IMR-90 (cell line): Measurements from ENCODE around the gene RFPL3. TPM values are rescaled to one million over a fixed set of nuclear protein-coding genes. Genes with fewer than 3 reads are reported as not detected.
A peak's percentile ranks its signal among the peaks of the same experiment; 100 is the strongest.

Source experiments
- ATAC-seq: fragments of 200-7000 bp; cut with Tn5 transposase; 2 replicates; pipeline ENCODE4 v1.9.1; 2020; ENCODE audit warnings: low read depth, mild to moderate bottlenecking, moderate library complexity
- BruUV-seq: library from RNA; stranded (reverse); fragments of 400-500 nt; replicated peaks from 2 replicates; lab custom pipeline; 2021; lab: Mats Ljungman, UMichigan
- CTCF ChIA-PET: fragments of 300-600 bp; formaldehyde crosslinking; extraction: SDS; loops from one replicate; lab custom pipeline; 2021; ENCODE audit warnings: antibody characterized with exemption; lab: Yijun Ruan, JAX
- POLR2A ChIA-PET: fragments of 300-600 bp; sonication (Branson Sonifier 250); formaldehyde crosslinking; loops from one replicate; lab custom pipeline; 2022; ENCODE audit warnings: antibody characterized with exemption; ENCODE audit not compliant: unreplicated experiment; lab: Charles Lee
- DNase-seq: peaks from one replicate; pipeline ENCODE4 v3.0.0; 2013
- H2AFZ ChIP-seq: replicated peaks from 2 replicates; pipeline ENCODE3; 2013; ENCODE audit warnings: low read length, mild to moderate bottlenecking; ENCODE audit not compliant: poor library complexity
- H2AK5ac ChIP-seq: 2 replicates; pipeline ENCODE4 v1.6.1; 2013; ENCODE audit warnings: low read depth, low read length, inconsistent platforms
- H2AK9ac ChIP-seq: replicated peaks from 2 replicates; pipeline ENCODE3; 2013; ENCODE audit warnings: mild to moderate bottlenecking, low read depth, low read length, moderate library complexity; ENCODE audit not compliant: poor library complexity
- H2BK120ac ChIP-seq: 2 replicates; pipeline ENCODE4 v1.6.1; 2013; ENCODE audit warnings: low read depth, low read length, inconsistent platforms
- H2BK15ac ChIP-seq: 3 replicates; pipeline ENCODE4 v1.6.1; 2013; ENCODE audit warnings: low read depth, low read length, inconsistent platforms
- H2BK20ac ChIP-seq: 2 replicates; pipeline ENCODE4 v1.6.1; 2013; ENCODE audit warnings: low read depth, mild to moderate bottlenecking, inconsistent platforms, low read length, moderate library complexity
- H2BK5ac ChIP-seq: 2 replicates; pipeline ENCODE4 v1.6.1; 2013; ENCODE audit warnings: mild to moderate bottlenecking, low read depth, low read length, inconsistent platforms; ENCODE audit not compliant: poor library complexity, severe bottlenecking
- H3K14ac ChIP-seq: replicated peaks from 2 replicates; pipeline ENCODE4 v1.6.1; 2013; ENCODE audit warnings: low read depth, low read length, inconsistent platforms
- H3K18ac ChIP-seq: 2 replicates; pipeline ENCODE4 v1.6.1; 2013; ENCODE audit warnings: low read depth, low read length, control low read depth
- H3K23ac ChIP-seq: 2 replicates; pipeline ENCODE4 v1.6.1; 2013; ENCODE audit warnings: low read depth, low read length, inconsistent platforms
- H3K27ac ChIP-seq: 2 replicates; pipeline ENCODE4 v1.5.1; 2013; ENCODE audit warnings: mild to moderate bottlenecking, control low read depth, low read length; ENCODE audit not compliant: insufficient read depth
- H3K27me3 ChIP-seq: 2 replicates; pipeline ENCODE4 v1.6.1; 2013; ENCODE audit warnings: low read length; ENCODE audit not compliant: control insufficient read depth, insufficient read depth
- H3K36me3 ChIP-seq: 2 replicates; pipeline ENCODE4 v1.6.1; 2013; ENCODE audit warnings: low read length, mixed read lengths; ENCODE audit not compliant: control insufficient read depth, insufficient read depth
- H3K4ac ChIP-seq: 2 replicates; pipeline ENCODE4 v1.6.1; 2013; ENCODE audit warnings: low read depth, low read length, inconsistent platforms
- H3K4me1 ChIP-seq: 2 replicates; pipeline ENCODE4 v1.6.1; 2013; ENCODE audit warnings: low read length, mixed read lengths; ENCODE audit not compliant: control insufficient read depth, insufficient read depth
- H3K4me2 ChIP-seq: 2 replicates; pipeline ENCODE4 v1.6.1; 2013; ENCODE audit warnings: low read depth, mild to moderate bottlenecking, control low read depth, low read length, moderate library complexity
- H3K4me3 ChIP-seq: 2 replicates; pipeline ENCODE4 v1.5.1; 2013; ENCODE audit warnings: low read depth, mild to moderate bottlenecking, control low read depth, low read length, moderate library complexity; ENCODE audit not compliant: insufficient read depth
- H3K56ac ChIP-seq: 2 replicates; pipeline ENCODE4 v1.6.1; 2013; ENCODE audit warnings: low read length, inconsistent platforms; ENCODE audit not compliant: insufficient read depth; ENCODE audit errors: extremely low read depth
- H3K79me1 ChIP-seq, 2 experiments: 2 replicates each; pipeline ENCODE4 v1.6.1; 2013; ENCODE audit warnings: low read length in 2 of 2, inconsistent platforms in 1 of 2, low read depth in 1 of 2
- H3K9ac ChIP-seq: 2 replicates; pipeline ENCODE4 v1.6.1; 2013; ENCODE audit warnings: low read depth, low read length, control low read depth
- H3K9me1 ChIP-seq: 2 replicates; pipeline ENCODE4 v1.6.1; 2013; ENCODE audit warnings: low read length, inconsistent platforms; ENCODE audit not compliant: insufficient read depth
- H3K9me3 ChIP-seq: 2 replicates; pipeline ENCODE4 v1.6.1; 2013; ENCODE audit warnings: low read length; ENCODE audit not compliant: control insufficient read depth, insufficient read depth
- H4K20me1 ChIP-seq: 2 replicates; pipeline ENCODE4 v1.6.1; 2013; ENCODE audit warnings: low read length, inconsistent platforms; ENCODE audit not compliant: insufficient read depth
- H4K5ac ChIP-seq: 2 replicates; pipeline ENCODE4 v1.6.1; 2013; ENCODE audit warnings: mild to moderate bottlenecking, low read depth, low read length, control low read depth
- H4K8ac ChIP-seq, 2 experiments: 2 replicates each; pipeline ENCODE4 v1.6.1; 2013; ENCODE audit warnings: low read depth in 2 of 2, low read length in 2 of 2, control low read depth in 1 of 2, inconsistent platforms in 1 of 2
- H4K91ac ChIP-seq: 2 replicates; pipeline ENCODE4 v1.6.1; 2013; ENCODE audit warnings: low read depth, low read length, inconsistent platforms; ENCODE audit not compliant: insufficient read depth
- BHLHE40 ChIP-seq: fragments of 150-350 bp; IDR thresholded peaks from 2 replicates; pipeline ENCODE4 v1.6.1; 2016; ENCODE audit warnings: mild to moderate bottlenecking, low read depth, low read length
- CEBPB ChIP-seq: IDR thresholded peaks from 2 replicates; pipeline ENCODE4 v1.6.1; 2012; ENCODE audit warnings: low read depth, low read length, improper control_type of control experiment
- CHD1 ChIP-seq: IDR thresholded peaks from 2 replicates; pipeline ENCODE4 v1.6.1; 2012; ENCODE audit warnings: low read depth, low read length, improper control_type of control experiment
- CTCF ChIP-seq: conservative IDR thresholded peaks from 2 replicates; pipeline ENCODE4 v1.5.1; 2012; ENCODE audit warnings: mild to moderate bottlenecking, low read depth, low read length, improper control_type of control experiment
- FOS ChIP-seq: fragments of 150-350 bp; IDR thresholded peaks from 2 replicates; pipeline ENCODE4 v1.6.1; 2016; ENCODE audit warnings: low read depth, low read length
- MAFK ChIP-seq: IDR thresholded peaks from 2 replicates; pipeline ENCODE4 v1.6.1; 2012; ENCODE audit warnings: low read depth, low read length, improper control_type of control experiment
- MAZ ChIP-seq: IDR thresholded peaks from 2 replicates; pipeline ENCODE4 v1.6.1; 2012; ENCODE audit warnings: low read depth, mild to moderate bottlenecking, low read length, improper control_type of control experiment, moderate library complexity, borderline replicate concordance
- MXI1 ChIP-seq: IDR thresholded peaks from 2 replicates; pipeline ENCODE4 v1.6.1; 2012; ENCODE audit warnings: low read depth, mild to moderate bottlenecking, low read length, moderate library complexity, borderline replicate concordance
- NFE2L2 ChIP-seq: fragments of 150-350 bp; IDR thresholded peaks from 2 replicates; pipeline ENCODE4 v1.6.1; 2016; ENCODE audit warnings: low read depth, mild to moderate bottlenecking, low read length
- POLR2A ChIP-seq: IDR thresholded peaks from 2 replicates; pipeline ENCODE4 v1.6.1; 2012; ENCODE audit warnings: mild to moderate bottlenecking, low read depth, low read length
- RAD21 ChIP-seq: IDR thresholded peaks from 2 replicates; pipeline ENCODE4 v1.6.1; 2012; ENCODE audit warnings: low read length, improper control_type of control experiment
- RCOR1 ChIP-seq: IDR thresholded peaks from 2 replicates; pipeline ENCODE4 v1.6.1; 2012; ENCODE audit warnings: mild to moderate bottlenecking, low read length, improper control_type of control experiment; ENCODE audit not compliant: insufficient replicate concordance
- RFX5 ChIP-seq: IDR thresholded peaks from 2 replicates; pipeline ENCODE4 v1.8.0; 2012; ENCODE audit warnings: low read depth, mild to moderate bottlenecking, low read length, moderate library complexity
- SMC3 ChIP-seq: fragments of 150-350 bp; IDR thresholded peaks from 2 replicates; pipeline ENCODE4 v1.6.1; 2016; ENCODE audit warnings: low read depth, mild to moderate bottlenecking, antibody characterized with exemption, low read length, moderate library complexity
- WGBS, 2 experiments: methylation state at CpG; one replicate each; pipeline versions ENCODE4 v1.1.5 to v1.1.7; 2013; ENCODE audit warnings: missing lambda C conversion rate in 2 of 2; ENCODE audit not compliant: insufficient read length in 1 of 2; ENCODE audit errors: extremely low coverage in 2 of 2; 5-methylcytosine and 5-hydroxymethylcytosine counted together
- dilution Hi-C: fragments of 300-500 bp; cut with HindIII; formaldehyde crosslinking; loops from one replicate; pipeline ENCODE4 v1.14.3; 2018; ENCODE audit warnings: low sequenced_read_pairs; ENCODE audit not compliant: unreplicated experiment
- in situ Hi-C: fragments of 300-500 bp; cut with MboI; formaldehyde crosslinking; loops from 3 replicates; pipeline ENCODE4 v1.14.3; 2019; ENCODE audit warnings: low sequenced_read_pairs, inconsistent platforms, mixed read lengths
- intact Hi-C: fragments of 100-400 bp; cut with micrococcal nuclease; formaldehyde crosslinking; loops from 2 replicates; pipeline ENCODE4 v1.10.0; 2022
- polyA plus RNA-seq, 3 experiments: library from polyadenylated mRNA; depleted of rRNA; stranded (reverse); fragments of >200 nt; gene quantifications; 2 replicates each; pipeline ENCODE4 v1.2.3, GENCODE V29; 2012; ENCODE audit warnings: low replicate concordance in 1 of 3
- total RNA-seq: library from RNA; depleted of rRNA; stranded (reverse); fragments of >200 nt; gene quantifications from 2 replicates; pipeline ENCODE4 v1.2.3, GENCODE V29; 2012
- TF ChIP-seq, protein P1 (sequence below): fragments of 150-350 bp; IDR thresholded peaks from 2 replicates; pipeline ENCODE4 v1.6.1; 2016; ENCODE audit warnings: low read depth, mild to moderate bottlenecking, low read length, moderate library complexity, borderline replicate concordance
- TF ChIP-seq, protein P2 (sequence below): fragments of 150-350 bp; IDR thresholded peaks from 2 replicates; pipeline ENCODE4 v1.6.1; 2017; ENCODE audit warnings: mild to moderate bottlenecking, antibody characterized with exemption, low read length, low read depth

The RFPL3 gene
- total and polyA plus RNA-seq, 2 of the 4 experiments (the other 2 are of a cell fraction): not detected

- Histone ChIP-seq H4K20me1 (no peaks in the 10 kb centered on the region; the same call in 1 of the 2 replicates), H2AK5ac (no peak overlapping the region), H3K4me3 (no peak overlapping the region), H2BK20ac (no peak overlapping the region), H3K4me1 (no peaks in the 10 kb centered on the region), H3K14ac (no peak overlapping the region), H3K36me3 (peaks cover 6% of the 10 kb centered on the region), H3K4me2 (no peak overlapping the region), H4K8ac (no peak overlapping the region), H3K9ac (no peak overlapping the region), H3K4ac (no peak overlapping the region), H3K27ac (no peak overlapping the region), H3K79me1 (no peaks in the 10 kb centered on the region), H3K27me3 (no peaks in the 10 kb centered on the region), H3K18ac (no peak overlapping the region), H4K5ac (no peak overlapping the region), H4K91ac (no peak overlapping the region), H3K56ac (no peak overlapping the region), H3K9me3 (no peaks in the 10 kb centered on the region), H2AFZ (no peak overlapping the region), H3K23ac (no peak overlapping the region), H2BK15ac (no peak overlapping the region), H2BK120ac (no peak overlapping the region), H3K9me1 (0 out of 2 replicates have a peak, but pooled peaks cover 4% of the 10 kb centered on the region), H2AK9ac (peak overlapping the region; percentile 45), H2BK5ac (no peak overlapping the region)
- intact Hi-C loops (no loop called here), in situ Hi-C loops (no loop called here), dilution Hi-C loops (no loop called here)
- TF ChIP-seq POLR2A (no peak), CEBPB (no peak), RAD21 (no peak), SMC3 (no peak), CHD1 (no peak), FOS (no peak), RCOR1 (no peak), MAFK (no peak), NFE2L2 (no peak), BHLHE40 (no peak), CTCF (no peak), MAZ (no peak), RFX5 (no peak), MXI1 (no peak)
- TF ChIP-seq, protein P1, sequence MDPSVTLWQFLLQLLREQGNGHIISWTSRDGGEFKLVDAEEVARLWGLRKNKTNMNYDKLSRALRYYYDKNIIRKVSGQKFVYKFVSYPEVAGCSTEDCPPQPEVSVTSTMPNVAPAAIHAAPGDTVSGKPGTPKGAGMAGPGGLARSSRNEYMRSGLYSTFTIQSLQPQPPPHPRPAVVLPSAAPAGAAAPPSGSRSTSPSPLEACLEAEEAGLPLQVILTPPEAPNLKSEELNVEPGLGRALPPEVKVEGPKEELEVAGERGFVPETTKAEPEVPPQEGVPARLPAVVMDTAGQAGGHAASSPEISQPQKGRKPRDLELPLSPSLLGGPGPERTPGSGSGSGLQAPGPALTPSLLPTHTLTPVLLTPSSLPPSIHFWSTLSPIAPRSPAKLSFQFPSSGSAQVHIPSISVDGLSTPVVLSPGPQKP: no peak
- TF ChIP-seq, protein P2, sequence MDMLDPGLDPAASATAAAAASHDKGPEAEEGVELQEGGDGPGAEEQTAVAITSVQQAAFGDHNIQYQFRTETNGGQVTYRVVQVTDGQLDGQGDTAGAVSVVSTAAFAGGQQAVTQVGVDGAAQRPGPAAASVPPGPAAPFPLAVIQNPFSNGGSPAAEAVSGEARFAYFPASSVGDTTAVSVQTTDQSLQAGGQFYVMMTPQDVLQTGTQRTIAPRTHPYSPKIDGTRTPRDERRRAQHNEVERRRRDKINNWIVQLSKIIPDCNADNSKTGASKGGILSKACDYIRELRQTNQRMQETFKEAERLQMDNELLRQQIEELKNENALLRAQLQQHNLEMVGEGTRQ: no peak
- no peak for ATAC-seq
- no CpG with 5 or more reads among the region's 5 CpGs for WGBS, 2 experiments
- POLR2A ChIA-PET: no interaction called here
- peak; percentile 27 for DNase-seq
- no TSS peak for BruUV-seq
- CTCF ChIA-PET: interaction anchor here (0.8 kb wide), 1 partner anchor 605 kb away, joined by 6 read pairs; no protein-coding TSS in a partner anchor
Measured at GRCh38 chr22:32380991-32381390, 23.3 kb downstream of the RFPL3 start.
